HCT116 (cell line): ENCODE data around the gene OPCML.

Source experiments
- ATF3 ChIP-seq: IDR thresholded peaks from 2 replicates; pipeline ENCODE4 v1.6.1; 2012
- CTCF ChIP-seq, 3 experiments: fragments of 200-600 bp in 1 of 3; sonication (generic) in 1 of 3; IDR thresholded peaks in 2 of 3; conservative IDR thresholded peaks in 1 of 3; 2 replicates each; pipeline ENCODE4 v1.5.1; 2012 to 2017; ENCODE audit warnings: low read depth in 2 of 3, low read length in 2 of 3, antibody characterized with exemption in 1 of 3, borderline replicate concordance in 1 of 3, control low read depth in 1 of 3, mild to moderate bottlenecking in 1 of 3, mixed read lengths in 1 of 3, mixed run types in 1 of 3, moderate library complexity in 1 of 3; ENCODE audit not compliant: insufficient read depth in 1 of 3
- EZH2 ChIP-seq: fragments of 200-600 bp; sonication (generic); IDR thresholded peaks from 2 replicates; pipeline ENCODE4 v1.6.1; 2017; ENCODE audit warnings: antibody characterized with exemption, mixed run types
- POLR2A ChIP-seq: IDR thresholded peaks from 2 replicates; pipeline ENCODE4 v1.7.0; 2011; ENCODE audit warnings: borderline replicate concordance; ENCODE audit not compliant: insufficient read depth, insufficient read length; ENCODE audit errors: extremely low read depth
- POLR2AphosphoS5 ChIP-seq: IDR thresholded peaks from 2 replicates; pipeline ENCODE4 v1.6.1; 2011; ENCODE audit warnings: mild to moderate bottlenecking, low read depth, low read length, moderate library complexity
- REST ChIP-seq: IDR thresholded peaks from 2 replicates; pipeline ENCODE4 v1.6.1; 2012; ENCODE audit warnings: low read depth
- SIN3A ChIP-seq: IDR thresholded peaks from 2 replicates; pipeline ENCODE4 v1.6.1; 2012; ENCODE audit warnings: low read depth
- ZNF274 ChIP-seq: fragments of 200-500 bp; sonication (Bioruptor generic); IDR thresholded peaks from 2 replicates; pipeline ENCODE4 v1.6.1; 2014; ENCODE audit warnings: mild to moderate bottlenecking, low read depth, low read length, inconsistent platforms

GRCh38 chr11:132538642-132539041, 993.7 kb downstream of the OPCML start:
- TF ChIP-seq EZH2 (no peak), SIN3A (no peak), ATF3 (no peak), CTCF (IDR thresholded peaks at IDR 0.05 in 2 of 3, conservative IDR thresholded peaks at IDR 0.05 in 1 of 3; ENCODE audit: borderline replicate concordance in 1 of 3, insufficient read depth in 1 of 3, low read depth in 2 of 3, low read length in 2 of 3) (no peak), REST (no peak), POLR2AphosphoS5 (no peak), POLR2A (no peak), ZNF274 (no peak)
